GM12872 (cell line): ENCODE data around the gene PALLD.

ENCODE experiments used
- TF ChIP-seq, protein P1 (sequence below): IDR thresholded peaks from 3 replicates; pipeline ENCODE4 v1.5.1; 2011; ENCODE audit warnings: low read depth, mild to moderate bottlenecking, low read length, moderate library complexity; ENCODE audit not compliant: insufficient read depth

The PALLD gene

GRCh38 chr4:168708108-168708507 is 211.3 kb downstream of the PALLD start:
- TF ChIP-seq, protein P1, sequence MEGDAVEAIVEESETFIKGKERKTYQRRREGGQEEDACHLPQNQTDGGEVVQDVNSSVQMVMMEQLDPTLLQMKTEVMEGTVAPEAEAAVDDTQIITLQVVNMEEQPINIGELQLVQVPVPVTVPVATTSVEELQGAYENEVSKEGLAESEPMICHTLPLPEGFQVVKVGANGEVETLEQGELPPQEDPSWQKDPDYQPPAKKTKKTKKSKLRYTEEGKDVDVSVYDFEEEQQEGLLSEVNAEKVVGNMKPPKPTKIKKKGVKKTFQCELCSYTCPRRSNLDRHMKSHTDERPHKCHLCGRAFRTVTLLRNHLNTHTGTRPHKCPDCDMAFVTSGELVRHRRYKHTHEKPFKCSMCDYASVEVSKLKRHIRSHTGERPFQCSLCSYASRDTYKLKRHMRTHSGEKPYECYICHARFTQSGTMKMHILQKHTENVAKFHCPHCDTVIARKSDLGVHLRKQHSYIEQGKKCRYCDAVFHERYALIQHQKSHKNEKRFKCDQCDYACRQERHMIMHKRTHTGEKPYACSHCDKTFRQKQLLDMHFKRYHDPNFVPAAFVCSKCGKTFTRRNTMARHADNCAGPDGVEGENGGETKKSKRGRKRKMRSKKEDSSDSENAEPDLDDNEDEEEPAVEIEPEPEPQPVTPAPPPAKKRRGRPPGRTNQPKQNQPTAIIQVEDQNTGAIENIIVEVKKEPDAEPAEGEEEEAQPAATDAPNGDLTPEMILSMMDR, result no peak

- TF ChIP-seq, protein P1, result peak; percentile 52
Observed at GRCh38 chr4:168710353-168710946, 213.6 kb downstream of the PALLD start.

GRCh38 chr4:168711197-168712140 is 214.6 kb downstream of the PALLD start:
- TF ChIP-seq, protein P1, result no peak

GRCh38 chr4:168712316-168712890 is 215.6 kb downstream of the PALLD start:
- TF ChIP-seq, protein P1, result no peak

DNA sequence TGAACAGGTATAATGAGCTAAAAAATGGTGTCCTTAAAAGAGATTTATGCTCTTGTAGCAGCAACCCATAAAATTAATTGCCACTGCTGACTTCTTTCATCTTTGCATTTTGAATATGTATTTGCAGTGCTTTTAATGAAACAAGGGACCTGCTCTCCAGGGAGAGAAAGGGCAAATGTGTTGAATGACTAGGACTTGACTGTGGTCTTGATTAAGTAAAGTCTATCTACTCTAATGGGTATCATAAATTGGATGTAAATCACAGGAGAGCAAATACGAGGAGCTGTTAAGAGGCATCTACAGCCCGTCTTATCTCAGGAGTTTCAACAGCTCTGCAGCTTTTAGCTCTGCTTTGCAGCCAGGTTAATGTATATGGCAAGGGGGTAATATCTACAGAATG is 216.4 kb downstream of the PALLD start:
- TF ChIP-seq, protein P1, result no peak

DNA sequence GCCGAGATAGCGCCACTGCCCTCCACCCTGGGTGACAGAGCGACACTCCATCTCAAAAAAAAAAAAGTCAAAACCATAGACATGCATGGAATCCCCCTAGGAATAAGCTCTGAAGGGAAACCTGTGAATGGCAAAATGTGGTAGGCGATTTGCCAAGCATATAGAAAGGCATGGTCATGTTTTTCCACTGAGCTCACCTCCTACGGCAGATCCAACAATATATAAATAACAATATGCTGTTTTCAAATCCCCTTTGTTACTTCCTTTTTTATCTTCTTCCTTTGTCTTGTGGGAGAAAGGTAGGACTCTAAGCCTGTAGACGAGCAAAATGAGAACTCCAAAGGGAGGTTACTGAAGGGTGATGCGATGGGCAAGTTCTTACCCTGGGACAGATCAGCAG is 219.0 kb downstream of the PALLD start:
- TF ChIP-seq, protein P1, result no peak

DNA sequence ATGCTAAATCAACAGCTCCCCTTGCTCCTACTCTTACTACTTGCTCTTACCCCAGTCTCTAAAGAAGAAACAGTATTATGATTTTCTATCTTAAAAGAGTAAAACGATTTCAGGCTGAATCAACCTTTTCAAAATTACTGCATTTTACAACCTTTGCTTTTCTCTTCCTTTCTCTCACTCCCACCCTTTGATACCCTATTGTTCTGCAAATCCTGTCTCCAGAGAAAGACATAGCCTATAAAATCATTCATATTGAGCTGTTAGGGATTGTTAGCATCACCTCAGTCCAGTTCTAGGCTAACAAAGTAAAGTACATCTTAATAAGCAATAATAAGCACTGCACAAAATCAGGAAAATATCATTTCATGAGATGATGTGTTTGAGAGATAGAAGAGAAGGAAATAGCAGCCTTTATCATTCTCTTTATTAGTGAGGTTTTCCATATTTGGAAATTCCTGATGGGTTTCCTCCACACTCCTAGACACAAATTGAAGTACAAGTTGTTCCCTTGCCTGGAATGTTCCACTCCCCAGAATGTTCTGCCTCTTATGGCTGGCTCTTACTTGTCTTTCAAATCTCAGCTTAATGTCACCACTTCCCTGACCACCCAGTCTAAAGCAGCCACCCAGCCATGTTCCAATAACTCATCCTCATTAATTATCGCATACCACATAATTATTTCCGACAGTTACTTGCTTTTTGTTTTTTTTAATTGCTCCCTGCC is 219.7 kb downstream of the PALLD start:
- TF ChIP-seq, protein P1, result no peak
